ENCODE data around the gene ZNRD2.

ZNRD2 gene

DNA sequence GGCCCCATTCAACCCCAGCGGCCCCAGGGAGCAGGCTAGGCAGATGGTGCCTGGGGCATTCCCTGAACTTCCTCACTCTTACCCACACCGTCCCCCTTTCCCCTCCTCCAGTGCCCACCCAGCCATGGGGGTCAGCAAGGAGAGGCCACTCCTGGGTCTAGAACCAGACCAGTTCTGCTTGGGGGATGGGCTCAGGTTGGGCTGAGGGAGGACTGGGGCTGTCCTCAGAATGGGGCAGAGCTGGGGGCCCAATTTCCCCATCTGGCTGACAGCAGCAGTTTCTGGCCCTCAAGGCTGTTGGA, 33.0 kb upstream of the ZNRD2 start:
- no peak for TF ChIP-seq EZH2 (optimal IDR thresholded peaks at IDR 0.05; ENCODE audit: low read depth, low read length)
- TF ChIP-seq, protein P1, sequence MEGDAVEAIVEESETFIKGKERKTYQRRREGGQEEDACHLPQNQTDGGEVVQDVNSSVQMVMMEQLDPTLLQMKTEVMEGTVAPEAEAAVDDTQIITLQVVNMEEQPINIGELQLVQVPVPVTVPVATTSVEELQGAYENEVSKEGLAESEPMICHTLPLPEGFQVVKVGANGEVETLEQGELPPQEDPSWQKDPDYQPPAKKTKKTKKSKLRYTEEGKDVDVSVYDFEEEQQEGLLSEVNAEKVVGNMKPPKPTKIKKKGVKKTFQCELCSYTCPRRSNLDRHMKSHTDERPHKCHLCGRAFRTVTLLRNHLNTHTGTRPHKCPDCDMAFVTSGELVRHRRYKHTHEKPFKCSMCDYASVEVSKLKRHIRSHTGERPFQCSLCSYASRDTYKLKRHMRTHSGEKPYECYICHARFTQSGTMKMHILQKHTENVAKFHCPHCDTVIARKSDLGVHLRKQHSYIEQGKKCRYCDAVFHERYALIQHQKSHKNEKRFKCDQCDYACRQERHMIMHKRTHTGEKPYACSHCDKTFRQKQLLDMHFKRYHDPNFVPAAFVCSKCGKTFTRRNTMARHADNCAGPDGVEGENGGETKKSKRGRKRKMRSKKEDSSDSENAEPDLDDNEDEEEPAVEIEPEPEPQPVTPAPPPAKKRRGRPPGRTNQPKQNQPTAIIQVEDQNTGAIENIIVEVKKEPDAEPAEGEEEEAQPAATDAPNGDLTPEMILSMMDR (IDR thresholded peaks at IDR 0.05; ENCODE audit: low read length): no peak
- TF ChIP-seq EZH2phosphoT487 (IDR thresholded peaks at IDR 0.05; ENCODE audit: low read length): no peak

DNA sequence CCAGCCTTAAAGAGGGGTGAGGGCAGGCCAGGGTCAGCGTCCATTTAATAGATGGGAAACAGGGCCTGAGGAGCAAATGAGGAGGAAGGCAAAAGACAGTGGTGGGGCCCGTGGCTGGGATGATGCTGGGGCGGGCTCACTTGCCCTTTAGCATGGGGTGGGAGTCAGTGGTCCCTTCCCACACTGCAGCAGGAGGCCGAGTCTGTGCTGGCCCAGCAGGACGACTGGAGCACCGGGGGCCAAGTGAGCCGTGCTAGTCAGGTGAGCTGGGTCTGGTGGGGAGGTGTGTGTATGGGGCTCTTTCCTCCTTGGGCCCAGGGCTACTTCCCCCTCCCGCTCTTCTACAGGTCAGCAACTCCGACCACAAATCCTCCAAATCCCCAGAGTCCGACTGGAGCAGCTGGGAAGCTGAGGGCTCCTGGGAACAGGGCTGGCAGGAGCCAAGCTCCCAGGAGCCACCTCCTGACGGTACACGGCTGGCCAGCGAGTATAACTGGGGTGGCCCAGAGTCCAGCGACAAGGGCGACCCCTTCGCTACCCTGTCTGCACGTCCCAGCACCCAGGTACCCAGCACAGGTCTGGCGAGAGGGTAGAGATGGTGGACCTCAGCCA, 32.6 kb upstream of the ZNRD2 start:
- Histone ChIP-seq H2AFZ (ENCODE audit: low read length) (no peak overlapping the region), H3K4me2 (ENCODE audit: low read depth, low read length) (no peak overlapping the region), H3K36me3 (replicated peaks; ENCODE audit: insufficient read depth, low read length) (no peaks in the 10 kb centered on the region; the same call in 1 of the 2 replicates), H3K27me3 (replicated peaks; ENCODE audit: insufficient read depth, low read length) (no peaks in the 10 kb centered on the region), H4K20me1 (ENCODE audit: insufficient read depth, low read length) (no peaks in the 10 kb centered on the region), H3K79me2 (ENCODE audit: low read length) (0 out of 2 replicates have a peak, but pooled peaks cover 3% of the 10 kb centered on the region), H3F3A (ENCODE audit: insufficient read depth, low read length) (peaks cover 27% of the 10 kb centered on the region), H3K9me3 (replicated peaks; ENCODE audit: insufficient read depth, low read length) (no peaks in the 10 kb centered on the region), H3K4me3 (ENCODE audit: low read length) (no peak overlapping the region), H3K4me1 (ENCODE audit: low read length) (peaks cover 15% of the 10 kb centered on the region), H3K9ac (ENCODE audit: low read length) (no peak overlapping the region), H3K9me2 (replicated peaks; ENCODE audit: insufficient read depth, low read length) (no peaks in the 10 kb centered on the region), H3K27ac (ENCODE audit: low read length) (no peak overlapping the region)
- TF ChIP-seq EZH2 (optimal IDR thresholded peaks at IDR 0.05; ENCODE audit: low read depth, low read length) (no peak), EZH2phosphoT487 (IDR thresholded peaks at IDR 0.05; ENCODE audit: low read length) (no peak)
- TF ChIP-seq, protein P1 (IDR thresholded peaks at IDR 0.05; ENCODE audit: low read length): no peak
- DNase-seq: no peak

More for the DNA sequence above, 33.0 kb upstream of the ZNRD2 start:
- Histone ChIP-seq H3F3A (ENCODE audit: insufficient read depth, low read length) (peaks cover 27% of the 10 kb centered on the region), H3K9me2 (replicated peaks; ENCODE audit: insufficient read depth, low read length) (no peaks in the 10 kb centered on the region), H3K4me2 (ENCODE audit: low read depth, low read length) (no peak overlapping the region), H3K4me1 (ENCODE audit: low read length) (peaks cover 15% of the 10 kb centered on the region), H3K27me3 (replicated peaks; ENCODE audit: insufficient read depth, low read length) (no peaks in the 10 kb centered on the region), H3K79me2 (ENCODE audit: low read length) (0 out of 2 replicates have a peak, but pooled peaks cover 3% of the 10 kb centered on the region), H3K27ac (ENCODE audit: low read length) (no peak overlapping the region), H3K9me3 (replicated peaks; ENCODE audit: insufficient read depth, low read length) (no peaks in the 10 kb centered on the region), H2AFZ (ENCODE audit: low read length) (no peak overlapping the region), H3K9ac (ENCODE audit: low read length) (no peak overlapping the region), H3K4me3 (ENCODE audit: low read length) (no peak overlapping the region), H4K20me1 (ENCODE audit: insufficient read depth, low read length) (no peaks in the 10 kb centered on the region), H3K36me3 (replicated peaks; ENCODE audit: insufficient read depth, low read length) (no peaks in the 10 kb centered on the region; the same call in 1 of the 2 replicates)
- DNase-seq: no peak

DNA sequence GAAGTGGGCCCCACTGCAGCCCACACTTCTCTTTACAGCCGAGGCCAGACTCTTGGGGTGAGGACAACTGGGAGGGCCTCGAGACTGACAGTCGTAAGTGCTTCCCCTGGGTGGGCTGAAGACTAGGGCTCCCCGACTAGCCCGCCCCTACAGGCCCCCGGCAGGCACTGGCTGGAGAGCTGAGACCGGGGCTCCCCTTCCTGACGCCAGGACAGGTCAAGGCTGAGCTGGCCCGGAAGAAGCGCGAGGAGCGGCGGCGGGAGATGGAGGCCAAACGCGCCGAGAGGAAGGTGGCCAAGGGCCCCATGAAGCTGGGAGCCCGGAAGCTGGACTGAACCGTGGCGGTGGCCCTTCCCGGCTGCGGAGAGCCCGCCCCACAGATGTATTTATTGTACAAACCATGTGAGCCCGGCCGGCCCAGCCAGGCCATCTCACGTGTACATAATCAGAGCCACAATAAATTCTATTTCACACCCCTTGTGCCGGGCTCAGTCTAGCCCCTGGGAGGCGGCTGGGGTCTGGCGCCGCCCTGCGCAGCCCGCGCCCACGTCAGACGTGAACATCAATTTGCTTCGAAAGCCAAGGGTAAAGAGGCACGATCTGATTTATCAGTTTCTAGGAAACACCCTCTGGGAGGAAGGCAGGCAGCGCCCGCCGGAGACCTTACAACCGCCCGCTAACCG, 31.9 kb upstream of the ZNRD2 start:
- Histone ChIP-seq H3K36me3 (replicated peaks; ENCODE audit: insufficient read depth, low read length) (no peaks in the 10 kb centered on the region; the same call in 1 of the 2 replicates), H4K20me1 (ENCODE audit: insufficient read depth, low read length) (no peaks in the 10 kb centered on the region), H3K4me2 (ENCODE audit: low read depth, low read length) (no peak overlapping the region), H3F3A (ENCODE audit: insufficient read depth, low read length) (peaks cover 27% of the 10 kb centered on the region), H3K27ac (ENCODE audit: low read length) (no peak overlapping the region), H3K79me2 (ENCODE audit: low read length) (0 out of 2 replicates have a peak, but pooled peaks cover 3% of the 10 kb centered on the region), H3K9ac (ENCODE audit: low read length) (no peak overlapping the region), H3K27me3 (replicated peaks; ENCODE audit: insufficient read depth, low read length) (no peaks in the 10 kb centered on the region), H3K4me3 (ENCODE audit: low read length) (no peak overlapping the region), H3K4me1 (ENCODE audit: low read length) (peaks cover 15% of the 10 kb centered on the region), H3K9me3 (replicated peaks; ENCODE audit: insufficient read depth, low read length) (no peaks in the 10 kb centered on the region), H2AFZ (ENCODE audit: low read length) (no peak overlapping the region), H3K9me2 (replicated peaks; ENCODE audit: insufficient read depth, low read length) (no peaks in the 10 kb centered on the region)
- no peak for DNase-seq
- no peak for TF ChIP-seq EZH2phosphoT487 (IDR thresholded peaks at IDR 0.05; ENCODE audit: low read length)
